HG03460 (cell line): Measurements from ENCODE around the gene C2CD4B.

Experiments used
- ATAC-seq: cut with Tn5 transposase; IDR thresholded peaks from one replicate; pipeline ENCODE4 v1.9.1; 2021; ENCODE audit not compliant: unreplicated experiment

The C2CD4B gene

GRCh38 chr15:62120776-62121175 is 44.3 kb downstream of the C2CD4B start:
- ATAC-seq: no peak

GRCh38 chr15:62119874-62120273 is 45.2 kb downstream of the C2CD4B start:
- no peak for ATAC-seq

DNA sequence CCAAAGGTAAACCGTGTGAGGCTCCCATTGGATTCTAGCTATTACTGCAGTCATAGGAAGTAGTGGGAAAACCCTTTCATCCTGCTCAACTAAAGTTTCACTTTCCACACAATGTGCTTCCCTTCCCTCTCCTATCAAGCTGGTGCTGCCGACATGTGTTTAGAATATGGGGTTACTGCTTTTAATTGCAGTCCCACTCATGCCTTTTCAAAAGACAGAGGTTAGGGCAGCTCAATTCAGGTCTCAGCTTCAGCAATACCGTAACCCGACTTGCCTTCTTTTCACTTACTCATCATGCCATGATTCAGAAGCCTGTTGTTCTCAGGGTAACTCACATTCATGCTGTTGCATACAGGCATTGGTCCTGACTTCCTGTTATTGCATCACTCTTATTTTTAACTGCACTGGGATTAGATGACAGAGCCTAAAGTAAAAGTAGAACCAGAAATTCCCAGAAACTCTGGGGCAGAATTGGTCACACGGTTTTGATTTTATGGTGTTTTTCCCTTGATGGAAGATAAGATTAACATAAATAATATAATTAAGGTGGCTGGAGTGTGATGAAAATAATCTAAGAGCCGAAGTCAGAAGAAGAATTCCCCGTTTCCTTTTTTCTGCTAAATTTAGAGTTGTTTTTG is 45.7 kb downstream of the C2CD4B start:
- no peak for ATAC-seq

DNA sequence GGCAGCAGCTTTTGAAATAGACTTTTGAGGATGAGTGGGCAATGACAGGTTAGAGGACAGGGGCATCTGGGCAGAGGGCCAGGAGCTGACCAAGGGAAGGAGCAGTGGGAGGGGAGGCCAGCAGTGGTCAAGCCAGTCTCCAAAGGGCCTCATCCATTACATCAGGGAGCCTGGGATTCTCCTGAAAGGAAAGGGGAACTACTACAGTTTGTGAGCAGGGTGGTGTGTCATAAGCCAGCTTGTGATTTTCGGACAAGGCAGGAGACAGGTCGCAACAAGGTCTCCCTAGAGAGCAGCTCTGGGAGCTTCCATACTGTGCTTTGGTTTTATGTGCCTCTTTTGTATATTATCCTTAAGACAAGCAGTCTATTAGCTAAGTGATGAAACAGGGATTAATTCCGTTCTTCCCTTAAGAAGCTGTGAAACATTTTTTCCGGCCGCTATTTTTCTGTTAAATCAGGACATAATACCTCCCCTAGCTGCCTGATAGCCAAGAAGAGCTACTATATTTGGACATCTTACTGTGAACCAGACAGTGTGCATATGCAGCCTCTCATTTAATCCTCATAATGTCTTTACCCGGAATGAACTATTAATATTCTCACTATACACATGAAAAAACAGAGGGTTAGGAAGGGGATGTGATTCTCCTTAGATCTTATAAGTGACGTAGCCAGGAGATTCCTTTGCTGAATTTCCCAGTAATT is 46.4 kb downstream of the C2CD4B start:
- ATAC-seq: no peak

GRCh38 chr15:62115847-62116246 is 49.2 kb downstream of the C2CD4B start:
- ATAC-seq: no peak
